H1 (cell line): ENCODE data around the gene PHLPP1. TPM values are rescaled to one million over a fixed set of nuclear protein-coding genes. Genes with fewer than 3 reads are reported as not detected.

Experiments used
- CHD7 ChIP-seq: fragments of 300-600 bp; sonication (generic); IDR thresholded peaks from 2 replicates; pipeline ENCODE4 v1.7.1; 2012; ENCODE audit warnings: low read length, moderate library complexity, mild to moderate bottlenecking, inconsistent platforms; ENCODE audit not compliant: insufficient replicate concordance
- GTF2F1 ChIP-seq: IDR thresholded peaks from 2 replicates; pipeline ENCODE4 v1.6.1; 2012; ENCODE audit warnings: low read depth, low read length, improper control_type of control experiment, borderline replicate concordance
- TBP ChIP-seq: IDR thresholded peaks from 2 replicates; pipeline ENCODE4 v1.6.1; 2011; ENCODE audit warnings: low read depth, low read length, improper control_type of control experiment
- polyA plus RNA-seq, 7 experiments: library from polyadenylated mRNA; depleted of rRNA in 3 of 7; stranded (reverse) in 5 of 7; unstranded in 2 of 7; fragments of >200 nt in 5 of 7; fragments of 200-250 nt in 2 of 7; gene quantifications; 1 replicate in 5 of 7; 2 replicates in 1 of 7; 4 replicates in 1 of 7; pipeline versions ENCODE4 v1.2.1 to v1.2.3, GENCODE V29; 2011 to 2013; ENCODE audit warnings: missing spikeins in 2 of 7, mixed read lengths in 2 of 7
- total RNA-seq: library from RNA; stranded (reverse); fragmentation: NEBNext Ultra II Directional; extraction: Animal tissue kit (Norgen Biotek cat#: 25700); gene quantifications from 2 replicates; pipeline ENCODE4 v1.2.1, GENCODE V29; 2021

The PHLPP1 gene
- total and polyA plus RNA-seq, 2 of the 8 experiments (the other 6 are each of a cell fraction or from before 2014, with no cell fraction given) = 28.0 to 66.3 TPM

- no peak for TF ChIP-seq CHD7
- TF ChIP-seq TBP = no peak
- TF ChIP-seq GTF2F1 = no peak
These were observed 15.6 kb downstream of the PHLPP1 start (continued) for GRCh38 chr18:62730941-62731340.
